BJ (cell line): ENCODE results near the gene PCNT. TPM values are rescaled to one million over a fixed set of nuclear protein-coding genes. Genes with fewer than 3 reads are reported as not detected.

ENCODE experiments used
- CTCF ChIA-PET: fragments of 350-600 bp; formaldehyde crosslinking; extraction: SDS; loops from one replicate; lab custom pipeline; 2021; ENCODE audit warnings: antibody characterized with exemption, inconsistent platforms; lab: Yijun Ruan, JAX
- POLR2A ChIA-PET: fragments of 300-600 bp; sonication (Branson Sonifier 250); formaldehyde crosslinking; extraction: SDS; loops from one replicate; lab custom pipeline; 2021; ENCODE audit warnings: antibody characterized with exemption; lab: Charles Lee
- DNase-seq: peaks from one replicate; pipeline ENCODE4 v3.0.0-alpha.2; 2011; ENCODE audit warnings: low read depth
- H3K27me3 ChIP-seq: 2 replicates; pipeline ENCODE4 v1.6.0; 2011; ENCODE audit warnings: low read length; ENCODE audit not compliant: control insufficient read depth, insufficient read depth
- H3K36me3 ChIP-seq: 2 replicates; pipeline ENCODE4 v1.5.1; 2011; ENCODE audit warnings: low read length; ENCODE audit not compliant: control insufficient read depth, insufficient read depth
- H3K4me3 ChIP-seq: 2 replicates; pipeline ENCODE4 v1.5.1; 2011; ENCODE audit warnings: low read depth, mild to moderate bottlenecking, control low read depth, low read length
- CTCF ChIP-seq: IDR thresholded peaks from 2 replicates; pipeline ENCODE4 v1.5.1; 2011; ENCODE audit warnings: low read depth, mild to moderate bottlenecking, control low read depth, inconsistent platforms, low read length, moderate library complexity; ENCODE audit not compliant: insufficient read depth
- polyA plus RNA-seq: library from polyadenylated mRNA; depleted of rRNA; stranded (reverse); fragments of >200 nt; gene quantifications from 2 replicates; pipeline ENCODE4 v1.2.3, GENCODE V29; 2011

The PCNT gene
- polyA plus RNA-seq, 1 experiment = 11.0 TPM

GRCh38 chr21:46336603-46337002, 12.6 kb downstream of the PCNT start:
- TF ChIP-seq CTCF = no peak
- CTCF ChIA-PET = no interaction called here
- Histone ChIP-seq H3K36me3 (peaks cover 7% of the 10 kb centered on the region), H3K27me3 (no peaks in the 10 kb centered on the region), H3K4me3 (no peak overlapping the region)
- DNase-seq = no peak
- POLR2A ChIA-PET = no interaction called here

GRCh38 chr21:46340998-46341397, 17.0 kb downstream of the PCNT start:
- POLR2A ChIA-PET = no interaction called here
- CTCF ChIA-PET = no interaction called here
- no peak for DNase-seq
- no peak overlapping the region for H3K4me3 ChIP-seq
- no peaks in the 10 kb centered on the region for H3K27me3 ChIP-seq
- H3K36me3 ChIP-seq = peaks cover 7% of the 10 kb centered on the region
- no peak for TF ChIP-seq CTCF

GRCh38 chr21:46344219-46344915, 20.4 kb downstream of the PCNT start:
- no peaks in the 10 kb centered on the region for H3K27me3 ChIP-seq
- H3K36me3 ChIP-seq = peaks cover 25% of the 10 kb centered on the region
- no peak for TF ChIP-seq CTCF
- H3K4me3 ChIP-seq = no peak overlapping the region
- POLR2A ChIA-PET = no interaction called here
- CTCF ChIA-PET = interaction anchor here (0.6 kb wide), 1 partner anchor 15 kb away, joined by 3 read pairs; no protein-coding TSS in a partner anchor
- DNase-seq = no peak

DNA sequence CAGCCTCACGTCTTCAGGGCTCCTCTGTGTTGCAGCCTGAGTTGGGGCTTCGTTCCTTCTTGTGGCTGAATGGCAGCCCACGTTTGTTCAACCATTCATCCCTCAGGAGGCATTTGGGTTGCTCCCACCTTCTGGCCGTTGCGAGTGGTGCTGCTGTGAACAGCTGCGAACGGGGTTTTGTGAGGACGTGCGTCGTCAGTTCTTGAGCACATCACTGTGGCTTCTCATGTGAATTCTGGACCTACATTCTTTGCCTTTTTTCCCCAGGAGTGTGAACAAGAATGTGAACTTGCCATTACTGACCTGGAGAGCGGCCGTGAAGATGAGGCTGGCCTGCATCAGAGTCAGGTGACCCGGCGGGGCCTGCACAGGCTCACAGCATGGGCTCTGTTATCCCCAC, 21.9 kb downstream of the PCNT start:
- peaks cover 31% of the 10 kb centered on the region for H3K36me3 ChIP-seq
- no peaks in the 10 kb centered on the region for H3K27me3 ChIP-seq
- ChIA-PET POLR2A (no interaction called here), CTCF (no interaction called here)
- no peak for DNase-seq
- H3K4me3 ChIP-seq = no peak overlapping the region
- TF ChIP-seq CTCF = no peak

DNA sequence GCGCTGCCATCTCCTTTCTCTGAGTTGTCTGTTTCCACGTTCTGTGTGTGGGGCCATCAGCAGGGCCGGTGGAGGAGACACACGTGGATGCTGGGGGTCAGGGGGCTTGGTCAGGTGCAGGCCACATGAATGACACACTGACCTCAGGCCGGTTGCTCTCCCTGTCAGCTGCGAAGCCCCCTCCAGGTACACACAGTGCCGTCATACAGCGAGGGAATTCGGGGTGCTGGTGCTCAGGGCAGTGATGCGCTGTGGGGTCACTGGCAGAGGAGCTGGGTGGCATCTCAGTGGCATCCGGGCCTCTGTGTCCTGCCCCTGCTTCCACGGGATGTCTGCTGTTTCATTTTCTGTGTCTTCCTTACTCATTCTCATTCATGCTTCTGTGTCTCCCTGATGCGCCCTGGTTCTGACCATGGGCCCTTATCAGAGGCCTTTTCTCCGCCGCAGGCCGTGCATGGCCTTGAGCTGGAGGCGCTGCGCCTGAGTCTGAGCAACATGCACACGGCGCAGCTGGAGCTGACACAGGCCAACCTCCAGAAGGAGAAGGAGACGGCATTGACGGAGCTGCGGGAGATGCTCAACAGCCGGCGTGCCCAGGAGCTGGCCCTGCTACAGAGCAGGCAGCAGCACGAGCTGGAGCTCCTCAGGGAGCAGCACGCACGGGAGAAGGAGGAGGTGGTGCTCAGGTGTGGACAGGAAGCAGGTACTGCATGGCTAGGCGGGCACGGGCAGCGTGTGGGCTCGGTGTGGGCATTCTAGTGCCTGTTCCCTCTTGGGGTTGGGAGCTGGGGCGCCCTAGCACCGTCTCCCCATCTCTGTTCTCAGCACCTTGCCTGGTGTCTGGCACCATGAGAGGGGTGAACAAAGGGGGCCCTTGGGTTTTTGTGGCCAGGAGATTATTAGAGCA, 22.6 kb downstream of the PCNT start:
- peaks cover 34% of the 10 kb centered on the region for H3K36me3 ChIP-seq
- no peak for DNase-seq
- H3K27me3 ChIP-seq = no peaks in the 10 kb centered on the region
- no peak for TF ChIP-seq CTCF
- ChIA-PET POLR2A (no interaction called here), CTCF (no interaction called here)
- no peak overlapping the region for H3K4me3 ChIP-seq
